Liver (tissue), 9 donors: Measurements from ENCODE around the gene OPTC. TPM values are rescaled to one million over a fixed set of nuclear protein-coding genes. Genes with fewer than 3 reads are reported as not detected.

Experiments
- DNase-seq: peaks from one replicate; pipeline ENCODE4 v3.0.0-alpha.2; 2017; ENCODE audit warnings: low spot score
- H3K27ac ChIP-seq, 2 donors: one replicate each; pipeline ENCODE4 v1.7.0; 2013; ENCODE audit warnings: inconsistent platforms in 2 of 2, low read length in 2 of 2, control low read depth in 1 of 2, low read depth in 1 of 2, mild to moderate bottlenecking in 1 of 2
- H3K27me3 ChIP-seq, 4 donors: one replicate each; pipeline versions ENCODE4 v1.6.1 to v1.7.0; 2013; ENCODE audit warnings: low read length in 3 of 4, inconsistent platforms in 1 of 4, mild to moderate bottlenecking in 1 of 4, moderate library complexity in 1 of 4; ENCODE audit not compliant: control insufficient read depth in 4 of 4, insufficient read depth in 4 of 4
- H3K36me3 ChIP-seq, 4 donors: one replicate each; pipeline versions ENCODE4 v1.6.1 to v1.7.0; 2013; ENCODE audit warnings: low read length in 3 of 4, mild to moderate bottlenecking in 3 of 4, low read depth in 1 of 4, moderate library complexity in 1 of 4; ENCODE audit not compliant: control insufficient read depth in 4 of 4, insufficient read depth in 3 of 4
- H3K4me1 ChIP-seq, 4 donors: one replicate each; pipeline versions ENCODE4 v1.6.1 to v1.7.0; 2013; ENCODE audit warnings: low read length in 3 of 4, mild to moderate bottlenecking in 3 of 4, moderate library complexity in 1 of 4; ENCODE audit not compliant: control insufficient read depth in 4 of 4, insufficient read depth in 4 of 4
- H3K4me3 ChIP-seq, 3 donors: one replicate each; pipeline versions ENCODE4 v1.6.1 to v1.7.0; 2013; ENCODE audit warnings: low read length in 3 of 3, control low read depth in 1 of 3, low read depth in 1 of 3, mild to moderate bottlenecking in 1 of 3
- H3K9ac ChIP-seq, 2 donors: one replicate each; pipeline ENCODE4 v1.7.0; 2013; ENCODE audit warnings: low read length in 2 of 2, mild to moderate bottlenecking in 2 of 2, moderate library complexity in 2 of 2, control low read depth in 1 of 2, low read depth in 1 of 2
- H3K9me3 ChIP-seq, 4 donors: one replicate each; pipeline versions ENCODE4 v1.6.1 to v1.7.0; 2013; ENCODE audit warnings: low read length in 3 of 4; ENCODE audit not compliant: control insufficient read depth in 4 of 4
- EGR1 ChIP-seq, 2 donors: IDR thresholded peaks; 2 replicates each; pipeline ENCODE4 v1.6.1; 2016 to 2018; ENCODE audit warnings: antibody characterized with exemption in 2 of 2, low read depth in 2 of 2
- FOXA1 ChIP-seq: IDR thresholded peaks from 2 replicates; pipeline ENCODE4 v1.6.1; 2016; ENCODE audit warnings: antibody characterized with exemption
- FOXA2 ChIP-seq: IDR thresholded peaks from 2 replicates; pipeline ENCODE4 v1.6.1; 2016; ENCODE audit warnings: antibody characterized with exemption
- GABPA ChIP-seq, 2 donors: IDR thresholded peaks in 1 of 2; conservative IDR thresholded peaks in 1 of 2; 2 replicates each; pipeline ENCODE4 v1.6.1; 2016; ENCODE audit warnings: antibody characterized with exemption in 2 of 2, mild to moderate bottlenecking in 1 of 2, moderate library complexity in 1 of 2
- HNF4G ChIP-seq: IDR thresholded peaks from 2 replicates; pipeline ENCODE4 v1.6.1; 2016; ENCODE audit warnings: antibody characterized with exemption
- JUND ChIP-seq, 2 donors: IDR thresholded peaks; 2 replicates each; pipeline ENCODE4 v1.6.1; 2016; ENCODE audit warnings: antibody characterized with exemption in 2 of 2
- NR2F2 ChIP-seq: IDR thresholded peaks from 2 replicates; pipeline ENCODE4 v1.6.1; 2016; ENCODE audit warnings: antibody characterized with exemption
- RAD21 ChIP-seq, 2 donors: IDR thresholded peaks; 2 replicates each; pipeline ENCODE4 v1.6.1; 2016; ENCODE audit warnings: antibody characterized with exemption in 2 of 2, mild to moderate bottlenecking in 2 of 2
- RXRA ChIP-seq, 2 donors: IDR thresholded peaks; 2 replicates each; pipeline ENCODE4 v1.6.1; 2017 to 2018; ENCODE audit warnings: antibody characterized with exemption in 2 of 2, mild to moderate bottlenecking in 1 of 2
- TAF1 ChIP-seq: conservative IDR thresholded peaks from 2 replicates; pipeline ENCODE4 v1.6.1; 2016; ENCODE audit warnings: antibody characterized with exemption, mild to moderate bottlenecking
- YY1 ChIP-seq: IDR thresholded peaks from 2 replicates; pipeline ENCODE4 v1.6.1; 2016; ENCODE audit warnings: antibody characterized with exemption, mild to moderate bottlenecking
- WGBS: extraction: QIAGEN DNeasy Blood & Tissue Kit; methylation state at CpG from one replicate; pipeline ENCODE4 v1.1.7; 2013; 5-methylcytosine and 5-hydroxymethylcytosine counted together
- polyA plus RNA-seq, 2 donors: library from polyadenylated mRNA; stranded (reverse) in 1 of 2; unstranded in 1 of 2; fragments of 200-250 nt in 1 of 2; fragments of >200 nt in 1 of 2; fragmentation: Nextera tagmentation in 1 of 2; extraction: Ambion mirVana in 1 of 2; gene quantifications; one replicate each; pipeline versions ENCODE4 v1.2.1 to v1.2.3, GENCODE V29; 2013 to 2015
- total RNA-seq, 2 donors: library from RNA; depleted of rRNA; stranded (reverse); fragments of >200 nt; gene quantifications; one replicate each; pipeline ENCODE4 v1.2.3, GENCODE V29; 2014
- TF ChIP-seq, protein P1 (sequence below): fragments of 150-350 bp; IDR thresholded peaks from 2 replicates; pipeline ENCODE4 v1.5.1; 2017; ENCODE audit warnings: improper control_type of control experiment, low read depth, low read length; ENCODE audit not compliant: missing input control
- TF ChIP-seq, protein P2 (sequence below): IDR thresholded peaks from 2 replicates; pipeline ENCODE4 v1.6.1; 2016; ENCODE audit warnings: antibody characterized with exemption
- TF ChIP-seq, protein P3 (sequence below): IDR thresholded peaks from 2 replicates; pipeline ENCODE4 v1.6.1; 2016; ENCODE audit warnings: antibody characterized with exemption, mild to moderate bottlenecking
- TF ChIP-seq, protein P4 (sequence below): IDR thresholded peaks from 2 replicates; pipeline ENCODE4 v1.6.1; 2016; ENCODE audit warnings: antibody characterized with exemption
- donor health status: healthy.
- donor health status: healthy.
- donor health status: healthy.
- donor health status: healthy.
- donor health status: healthy.

OPTC gene
- total and polyA plus RNA-seq, 4 donors = not detected

DNA sequence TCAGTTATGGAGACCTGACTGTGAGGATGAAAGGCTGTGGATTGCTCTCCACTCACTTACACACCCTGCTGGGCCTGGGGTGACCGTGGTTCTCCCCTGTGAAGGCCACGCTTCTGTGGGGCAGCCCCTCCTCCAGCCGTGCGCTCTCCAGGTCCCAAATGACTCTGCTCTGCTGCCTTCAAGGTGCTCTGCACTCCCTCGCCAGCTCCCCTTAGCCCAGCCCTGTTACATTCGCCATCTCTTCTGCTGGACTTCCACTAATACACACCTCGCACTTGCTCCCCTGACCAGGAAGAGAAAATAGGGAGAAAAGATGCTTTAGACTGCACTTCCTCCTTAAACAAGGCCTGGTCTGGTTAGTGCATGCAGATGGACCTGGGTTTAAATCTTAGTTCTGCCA lies 24.6 kb downstream of the OPTC start:
- Histone ChIP-seq H3K9me3 (no peaks in the 10 kb centered on the region), H3K27ac (no peak overlapping the region), H3K36me3 (no peaks in the 10 kb centered on the region), H3K4me1 (no peaks in the 10 kb centered on the region), H3K4me3 (no peak overlapping the region), H3K27me3 (no peaks in the 10 kb centered on the region), H3K9ac (no peak overlapping the region)
- DNase-seq = no peak
- 97% methylated on average over 7 of the region's 7 CpGs for WGBS
- TF ChIP-seq, protein P1, sequence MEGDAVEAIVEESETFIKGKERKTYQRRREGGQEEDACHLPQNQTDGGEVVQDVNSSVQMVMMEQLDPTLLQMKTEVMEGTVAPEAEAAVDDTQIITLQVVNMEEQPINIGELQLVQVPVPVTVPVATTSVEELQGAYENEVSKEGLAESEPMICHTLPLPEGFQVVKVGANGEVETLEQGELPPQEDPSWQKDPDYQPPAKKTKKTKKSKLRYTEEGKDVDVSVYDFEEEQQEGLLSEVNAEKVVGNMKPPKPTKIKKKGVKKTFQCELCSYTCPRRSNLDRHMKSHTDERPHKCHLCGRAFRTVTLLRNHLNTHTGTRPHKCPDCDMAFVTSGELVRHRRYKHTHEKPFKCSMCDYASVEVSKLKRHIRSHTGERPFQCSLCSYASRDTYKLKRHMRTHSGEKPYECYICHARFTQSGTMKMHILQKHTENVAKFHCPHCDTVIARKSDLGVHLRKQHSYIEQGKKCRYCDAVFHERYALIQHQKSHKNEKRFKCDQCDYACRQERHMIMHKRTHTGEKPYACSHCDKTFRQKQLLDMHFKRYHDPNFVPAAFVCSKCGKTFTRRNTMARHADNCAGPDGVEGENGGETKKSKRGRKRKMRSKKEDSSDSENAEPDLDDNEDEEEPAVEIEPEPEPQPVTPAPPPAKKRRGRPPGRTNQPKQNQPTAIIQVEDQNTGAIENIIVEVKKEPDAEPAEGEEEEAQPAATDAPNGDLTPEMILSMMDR = no peak
- TF ChIP-seq HNF4G (no peak), FOXA1 (no peak), JUND (IDR thresholded peaks at IDR 0.05) (no peak), NR2F2 (no peak), FOXA2 (no peak), RXRA (IDR thresholded peaks at IDR 0.05) (no peak), TAF1 (no peak)
- TF ChIP-seq, protein P2, sequence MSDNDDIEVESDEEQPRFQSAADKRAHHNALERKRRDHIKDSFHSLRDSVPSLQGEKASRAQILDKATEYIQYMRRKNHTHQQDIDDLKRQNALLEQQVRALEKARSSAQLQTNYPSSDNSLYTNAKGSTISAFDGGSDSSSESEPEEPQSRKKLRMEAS = no peak
- TF ChIP-seq, protein P3, sequence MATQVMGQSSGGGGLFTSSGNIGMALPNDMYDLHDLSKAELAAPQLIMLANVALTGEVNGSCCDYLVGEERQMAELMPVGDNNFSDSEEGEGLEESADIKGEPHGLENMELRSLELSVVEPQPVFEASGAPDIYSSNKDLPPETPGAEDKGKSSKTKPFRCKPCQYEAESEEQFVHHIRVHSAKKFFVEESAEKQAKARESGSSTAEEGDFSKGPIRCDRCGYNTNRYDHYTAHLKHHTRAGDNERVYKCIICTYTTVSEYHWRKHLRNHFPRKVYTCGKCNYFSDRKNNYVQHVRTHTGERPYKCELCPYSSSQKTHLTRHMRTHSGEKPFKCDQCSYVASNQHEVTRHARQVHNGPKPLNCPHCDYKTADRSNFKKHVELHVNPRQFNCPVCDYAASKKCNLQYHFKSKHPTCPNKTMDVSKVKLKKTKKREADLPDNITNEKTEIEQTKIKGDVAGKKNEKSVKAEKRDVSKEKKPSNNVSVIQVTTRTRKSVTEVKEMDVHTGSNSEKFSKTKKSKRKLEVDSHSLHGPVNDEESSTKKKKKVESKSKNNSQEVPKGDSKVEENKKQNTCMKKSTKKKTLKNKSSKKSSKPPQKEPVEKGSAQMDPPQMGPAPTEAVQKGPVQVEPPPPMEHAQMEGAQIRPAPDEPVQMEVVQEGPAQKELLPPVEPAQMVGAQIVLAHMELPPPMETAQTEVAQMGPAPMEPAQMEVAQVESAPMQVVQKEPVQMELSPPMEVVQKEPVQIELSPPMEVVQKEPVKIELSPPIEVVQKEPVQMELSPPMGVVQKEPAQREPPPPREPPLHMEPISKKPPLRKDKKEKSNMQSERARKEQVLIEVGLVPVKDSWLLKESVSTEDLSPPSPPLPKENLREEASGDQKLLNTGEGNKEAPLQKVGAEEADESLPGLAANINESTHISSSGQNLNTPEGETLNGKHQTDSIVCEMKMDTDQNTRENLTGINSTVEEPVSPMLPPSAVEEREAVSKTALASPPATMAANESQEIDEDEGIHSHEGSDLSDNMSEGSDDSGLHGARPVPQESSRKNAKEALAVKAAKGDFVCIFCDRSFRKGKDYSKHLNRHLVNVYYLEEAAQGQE = no peak

DNA sequence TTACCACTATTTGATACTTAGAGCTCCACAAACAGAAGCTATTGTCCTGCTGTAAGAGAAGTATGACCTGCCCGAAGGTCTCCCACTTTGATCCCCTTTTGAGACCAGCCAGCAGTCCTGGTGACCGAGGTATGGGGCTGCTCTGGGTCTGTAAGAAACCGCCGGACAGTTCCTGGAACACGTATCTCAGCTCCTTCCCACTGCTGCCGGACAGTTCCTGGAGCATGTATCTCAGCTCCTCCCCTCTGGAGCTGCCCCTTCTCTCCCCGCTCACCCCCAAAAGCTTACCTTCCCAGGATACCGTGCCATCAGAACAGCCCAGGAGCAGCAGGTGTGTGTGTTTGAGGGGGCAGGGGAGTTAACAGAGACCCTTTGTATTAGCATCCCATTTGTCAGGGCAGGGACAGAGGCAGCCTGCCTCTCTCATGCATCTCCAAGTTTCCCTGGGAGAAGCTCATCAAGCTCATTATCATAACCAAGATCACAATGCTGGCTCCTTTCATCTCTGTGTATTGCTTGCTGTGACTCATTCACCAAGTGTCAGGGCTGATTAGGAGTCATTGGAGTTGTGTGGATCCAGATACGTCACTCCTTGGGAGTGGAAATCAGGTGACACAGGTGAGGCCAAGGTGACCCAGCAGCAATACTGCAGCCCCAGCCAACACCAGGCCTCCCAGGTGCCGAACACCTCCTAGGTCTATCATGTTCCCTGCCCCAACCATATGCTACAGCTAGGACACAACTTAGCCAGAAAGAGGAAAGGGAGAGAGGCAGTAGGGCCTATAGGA lies 25.3 kb downstream of the OPTC start:
- Histone ChIP-seq H3K4me1 (no peaks in the 10 kb centered on the region), H3K36me3 (no peaks in the 10 kb centered on the region), H3K27ac (no peak overlapping the region), H3K9me3 (no peaks in the 10 kb centered on the region), H3K4me3 (no peak overlapping the region), H3K9ac (no peak overlapping the region), H3K27me3 (no peaks in the 10 kb centered on the region)
- no peak for DNase-seq
- TF ChIP-seq TAF1 (no peak), RAD21 (IDR thresholded peaks at IDR 0.05) (no peak), GABPA (IDR thresholded peaks at IDR 0.05 in 1 of 2, conservative IDR thresholded peaks at IDR 0.05 in 1 of 2) (no peak), RXRA (IDR thresholded peaks at IDR 0.05) (no peak), EGR1 (IDR thresholded peaks at IDR 0.05; ENCODE audit: low read depth in 2 of 2) (no peak), YY1 (no peak), JUND (IDR thresholded peaks at IDR 0.05) (no peak), FOXA1 (no peak)
- TF ChIP-seq, protein P1 = no peak
- TF ChIP-seq, protein P4, sequence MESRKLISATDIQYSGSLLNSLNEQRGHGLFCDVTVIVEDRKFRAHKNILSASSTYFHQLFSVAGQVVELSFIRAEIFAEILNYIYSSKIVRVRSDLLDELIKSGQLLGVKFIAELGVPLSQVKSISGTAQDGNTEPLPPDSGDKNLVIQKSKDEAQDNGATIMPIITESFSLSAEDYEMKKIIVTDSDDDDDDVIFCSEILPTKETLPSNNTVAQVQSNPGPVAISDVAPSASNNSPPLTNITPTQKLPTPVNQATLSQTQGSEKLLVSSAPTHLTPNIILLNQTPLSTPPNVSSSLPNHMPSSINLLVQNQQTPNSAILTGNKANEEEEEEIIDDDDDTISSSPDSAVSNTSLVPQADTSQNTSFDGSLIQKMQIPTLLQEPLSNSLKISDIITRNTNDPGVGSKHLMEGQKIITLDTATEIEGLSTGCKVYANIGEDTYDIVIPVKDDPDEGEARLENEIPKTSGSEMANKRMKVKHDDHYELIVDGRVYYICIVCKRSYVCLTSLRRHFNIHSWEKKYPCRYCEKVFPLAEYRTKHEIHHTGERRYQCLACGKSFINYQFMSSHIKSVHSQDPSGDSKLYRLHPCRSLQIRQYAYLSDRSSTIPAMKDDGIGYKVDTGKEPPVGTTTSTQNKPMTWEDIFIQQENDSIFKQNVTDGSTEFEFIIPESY = no peak
- TF ChIP-seq, protein P2 = no peak
- WGBS = 95% methylated on average over 10 of the region's 10 CpGs
